ENCODE measurements around the gene TSPAN18. TPM values are rescaled to one million over a fixed set of nuclear protein-coding genes. Genes with fewer than 3 reads are reported as not detected.
A peak's percentile ranks its signal among the peaks of the same experiment; 100 is the strongest.
"Not testable (repeated sequence)": the region's sequence is repeated elsewhere in the genome, so short reads cannot be mapped to it uniquely, and the experiment has no call there.

The TSPAN18 gene
- total RNA-seq, 2 experiments from 2014 or later = not detected

DNA sequence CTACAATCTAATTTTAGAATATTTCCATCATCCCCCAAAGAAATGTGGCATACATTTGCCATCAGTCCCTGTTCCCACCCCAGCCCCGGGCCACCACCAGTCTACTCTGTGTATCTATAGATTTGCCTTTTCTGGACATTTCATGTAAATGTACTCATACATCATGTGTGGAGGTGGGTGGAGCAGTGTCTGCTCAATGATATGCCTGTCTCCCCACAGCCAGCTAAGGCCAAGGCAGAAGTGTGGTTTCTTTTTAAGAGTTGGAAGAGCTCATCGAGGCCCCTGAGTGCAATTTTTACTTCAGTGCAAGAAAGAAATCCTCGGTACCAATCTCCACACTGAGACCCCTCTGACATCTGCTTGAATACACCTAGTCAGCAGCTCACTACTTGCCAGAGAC is 143.4 kb downstream of the TSPAN18 start:
- Histone ChIP-seq H3K9me2 (ENCODE audit: insufficient read depth, low read length) (no peaks in the 10 kb centered on the region), H4K20me1 (ENCODE audit: insufficient read depth, low read length) (no peaks in the 10 kb centered on the region), H3K79me2 (ENCODE audit: insufficient read depth, low read depth, low read length) (no peaks in the 10 kb centered on the region), H3K27ac (ENCODE audit: low read depth, low read length, poor library complexity, severe bottlenecking) (no peak overlapping the region), H3K9me3 (ENCODE audit: low read length) (no peaks in the 10 kb centered on the region), H3K4me2 (ENCODE audit: low read length) (no peak overlapping the region), H3K4me1 (ENCODE audit: insufficient read depth, low read length, poor library complexity, severe bottlenecking) (peaks cover 6% of the 10 kb centered on the region), H3K4me3 (ENCODE audit: low read depth, low read length, poor library complexity, severe bottlenecking) (no peak overlapping the region), H2AFZ (ENCODE audit: low read length) (0 out of 2 replicates have a peak overlapping the region, but pooled peaks have one; percentile 17), H3K36me3 (ENCODE audit: insufficient read depth, low read length) (no peaks in the 10 kb centered on the region)
- DNase-seq (ENCODE audit: low spot score) = no peak
- ChIA-PET POLR2A (no interaction called here), CTCF (ENCODE audit: unreplicated experiment) (no interaction called here)
- no TSS peak for BruUV-seq (replicated peaks)
- TF ChIP-seq CTCF (conservative IDR thresholded peaks at IDR 0.05; ENCODE audit: low read length) (no peak), EZH2phosphoT487 (IDR thresholded peaks at IDR 0.05; ENCODE audit: borderline replicate concordance, low read depth, low read length) (no peak)
- intact Hi-C loops (cut with micrococcal nuclease; ENCODE audit: unreplicated experiment) = no loop called here

GRCh38 chr11:44870615-44871176 is 143.9 kb downstream of the TSPAN18 start:
- DNase-seq (ENCODE audit: low spot score) = no peak
- Histone ChIP-seq H2AFZ (ENCODE audit: low read length) (0 out of 2 replicates have a peak overlapping the region, but pooled peaks have one; percentile 17), H3K9me2 (ENCODE audit: insufficient read depth, low read length) (no peaks in the 10 kb centered on the region), H3K9me3 (ENCODE audit: low read length) (no peaks in the 10 kb centered on the region), H3K36me3 (ENCODE audit: insufficient read depth, low read length) (no peaks in the 10 kb centered on the region), H3K4me2 (ENCODE audit: low read length) (no peak overlapping the region), H3K4me3 (ENCODE audit: low read depth, low read length, poor library complexity, severe bottlenecking) (no peak overlapping the region), H3K27ac (ENCODE audit: low read depth, low read length, poor library complexity, severe bottlenecking) (no peak overlapping the region), H4K20me1 (ENCODE audit: insufficient read depth, low read length) (no peaks in the 10 kb centered on the region), H3K79me2 (ENCODE audit: insufficient read depth, low read depth, low read length) (no peaks in the 10 kb centered on the region), H3K4me1 (ENCODE audit: insufficient read depth, low read length, poor library complexity, severe bottlenecking) (peaks cover 6% of the 10 kb centered on the region)
- no TSS peak for BruUV-seq (replicated peaks)
- intact Hi-C loops (cut with micrococcal nuclease; ENCODE audit: unreplicated experiment) = no loop called here
- TF ChIP-seq EZH2phosphoT487 (IDR thresholded peaks at IDR 0.05; ENCODE audit: borderline replicate concordance, low read depth, low read length) (no peak), CTCF (conservative IDR thresholded peaks at IDR 0.05; ENCODE audit: low read length) (no peak)
- ChIA-PET POLR2A (no interaction called here), CTCF (ENCODE audit: unreplicated experiment) (no interaction called here)

DNA sequence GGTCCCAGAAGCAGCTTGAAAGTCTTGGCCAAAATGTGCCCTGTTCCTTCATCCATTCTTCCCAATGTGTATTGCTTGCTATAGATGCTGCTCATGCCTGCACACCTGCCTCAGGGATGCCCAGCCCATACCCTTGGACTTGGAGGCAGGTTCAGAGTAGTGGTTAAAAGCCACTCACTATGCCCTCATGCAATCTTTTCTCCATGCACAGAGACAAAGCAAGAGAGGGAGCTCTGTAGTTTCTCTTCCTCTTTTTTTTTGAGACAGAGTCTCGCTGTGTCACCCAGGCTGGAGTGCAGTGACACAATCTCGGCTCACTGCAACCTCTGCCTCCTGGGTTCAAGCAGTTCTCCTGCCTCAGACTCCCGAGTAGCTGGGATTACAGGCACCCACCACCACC is 144.9 kb downstream of the TSPAN18 start:
- H3K9me3 ChIP-seq (ENCODE audit: low read length); H2AFZ ChIP-seq (ENCODE audit: low read length); H3K4me1 ChIP-seq (ENCODE audit: insufficient read depth, low read length, poor library complexity, severe bottlenecking); H3K4me2 ChIP-seq (ENCODE audit: low read length); H3K4me3 ChIP-seq (ENCODE audit: low read depth, low read length, poor library complexity, severe bottlenecking); H3K36me3 ChIP-seq (ENCODE audit: insufficient read depth, low read length); intact Hi-C loops (cut with micrococcal nuclease; ENCODE audit: unreplicated experiment); H4K20me1 ChIP-seq (ENCODE audit: insufficient read depth, low read length); H3K27ac ChIP-seq (ENCODE audit: low read depth, low read length, poor library complexity, severe bottlenecking); H3K79me2 ChIP-seq (ENCODE audit: insufficient read depth, low read depth, low read length); H3K9me2 ChIP-seq (ENCODE audit: insufficient read depth, low read length); BruUV-seq (replicated peaks): not testable (repeated sequence)
- peak; percentile 67 for DNase-seq (ENCODE audit: low spot score)
- ChIA-PET POLR2A (interaction anchor here (0.5 to 0.6 kb wide), 2 partner anchors 30 to 73 kb away, joined by 3 read pairs; no protein-coding TSS in a partner anchor), CTCF (ENCODE audit: unreplicated experiment) (interaction anchor here (0.9 kb wide), 1 partner anchor 23 kb away, joined by 4 read pairs; no protein-coding TSS in a partner anchor)
